Spleen (tissue), 7 donors: Measurements from ENCODE around the gene SYAP1.

Experiments
- CTCF ChIP-seq, 11 experiments: fragments of 200-600 bp in 7 of 11; fragments of 450-650 bp in 4 of 11; sonication (generic) in 4 of 11; IDR thresholded peaks in 8 of 11; conservative IDR thresholded peaks in 3 of 11; 1 replicate in 7 of 11; 2 replicates in 4 of 11; pipeline versions ENCODE4 v1.4.0 to v1.8.0; 2016 to 2021; ENCODE audit warnings: antibody characterized with exemption in 11 of 11, inconsistent platforms in 4 of 11, mild to moderate bottlenecking in 1 of 11
- POLR2A ChIP-seq, 3 donors: fragments of 450-650 bp; IDR thresholded peaks; one replicate each; pipeline ENCODE4 v1.5.1; 2017; ENCODE audit warnings: antibody characterized with exemption in 3 of 3, mild to moderate bottlenecking in 1 of 3
- POLR2AphosphoS5 ChIP-seq, 3 donors: sonication (generic); formaldehyde crosslinking; IDR thresholded peaks; one replicate each; pipeline ENCODE4 v1.5.1; 2017; ENCODE audit warnings: antibody characterized with exemption in 3 of 3
- donor health status: DM: no; HTN: no; CAD: no; lungs with moderate emphysema.
- donor health status: DM: no; HTN: no; CAD: no.
- donor health status: DM: no; HTN: no; CAD: no.

GRCh38 chrX:16745659-16746058 is 26.2 kb downstream of the SYAP1 start:
- TF ChIP-seq CTCF (IDR thresholded peaks at IDR 0.05 in 8 of 11, conservative IDR thresholded peaks at IDR 0.05 in 3 of 11) (no peak), POLR2AphosphoS5 (IDR thresholded peaks at IDR 0.05) (no peak), POLR2A (IDR thresholded peaks at IDR 0.05) (no peak)
